Mesenchymal stem cell (in vitro differentiated cells and primary cell): ENCODE data around the gene EFCAB13.

Source experiments
- DNase-seq: peaks from one replicate; pipeline ENCODE4 v3.0.0-alpha.2; 2013
- H2AFZ ChIP-seq: one replicate; pipeline ENCODE4 v1.6.1; 2013; ENCODE audit warnings: low read depth, mild to moderate bottlenecking, control low read depth, inconsistent platforms, low read length, moderate library complexity
- H2AK5ac ChIP-seq: 2 replicates; pipeline ENCODE4 v1.6.1; 2013; ENCODE audit warnings: low read length, moderate library complexity, mild to moderate bottlenecking, inconsistent platforms; ENCODE audit not compliant: severe bottlenecking
- H2BK120ac ChIP-seq: one replicate; pipeline ENCODE4 v1.6.1; 2013; ENCODE audit warnings: low read depth, mild to moderate bottlenecking, inconsistent platforms, low read length, moderate library complexity
- H2BK12ac ChIP-seq, 2 experiments: one replicate each; pipeline ENCODE4 v1.6.1; 2013; ENCODE audit warnings: inconsistent platforms in 2 of 2, low read length in 2 of 2, mild to moderate bottlenecking in 2 of 2, moderate library complexity in 2 of 2, control low read depth in 1 of 2
- H2BK15ac ChIP-seq: one replicate; pipeline ENCODE4 v1.6.1; 2013; ENCODE audit warnings: mild to moderate bottlenecking, low read depth, inconsistent platforms; ENCODE audit not compliant: poor library complexity, severe bottlenecking
- H2BK5ac ChIP-seq: 2 replicates; pipeline ENCODE4 v1.6.1; 2013; ENCODE audit warnings: low read depth, mild to moderate bottlenecking, low read length, control low read depth, inconsistent platforms; ENCODE audit not compliant: poor library complexity, severe bottlenecking
- H3K14ac ChIP-seq, 2 experiments: one replicate each; pipeline ENCODE4 v1.6.1; 2013; ENCODE audit warnings: inconsistent platforms in 2 of 2, low read length in 2 of 2, control low read depth in 1 of 2, mild to moderate bottlenecking in 1 of 2, moderate library complexity in 1 of 2
- H3K18ac ChIP-seq, 2 experiments: one replicate each; pipeline ENCODE4 v1.6.1; 2013; ENCODE audit warnings: inconsistent platforms in 2 of 2, low read length in 2 of 2, control low read depth in 1 of 2, low read depth in 1 of 2, mild to moderate bottlenecking in 1 of 2
- H3K23ac ChIP-seq, 2 experiments: one replicate each; pipeline ENCODE4 v1.6.1; 2013; ENCODE audit warnings: inconsistent platforms in 2 of 2, low read length in 2 of 2, mild to moderate bottlenecking in 2 of 2, moderate library complexity in 2 of 2, control low read depth in 1 of 2
- H3K27ac ChIP-seq: 2 replicates; pipeline ENCODE4 v1.5.1; 2013; ENCODE audit warnings: mild to moderate bottlenecking, moderate library complexity, low read length, control low read depth, inconsistent platforms; ENCODE audit not compliant: poor library complexity, severe bottlenecking
- H3K27me3 ChIP-seq, 2 experiments: 2 replicates each; pipeline versions ENCODE4 v1.6.1 to v1.7.0; 2013; ENCODE audit warnings: low read length in 2 of 2, mild to moderate bottlenecking in 2 of 2, moderate library complexity in 2 of 2, control low read depth in 1 of 2, inconsistent platforms in 1 of 2; ENCODE audit not compliant: control insufficient read depth in 1 of 2, insufficient read depth in 1 of 2
- H3K36me3 ChIP-seq, 2 experiments: 2 replicates each; pipeline versions ENCODE4 v1.6.1 to v1.7.0; 2013; ENCODE audit warnings: low read length in 2 of 2, control low read depth in 1 of 2, inconsistent platforms in 1 of 2, low read depth in 1 of 2, mild to moderate bottlenecking in 1 of 2; ENCODE audit not compliant: insufficient read depth in 2 of 2, control insufficient read depth in 1 of 2
- H3K4ac ChIP-seq, 2 experiments: one replicate each; pipeline ENCODE4 v1.6.1; 2013; ENCODE audit warnings: inconsistent platforms in 2 of 2, low read length in 2 of 2, mild to moderate bottlenecking in 2 of 2, moderate library complexity in 2 of 2, control low read depth in 1 of 2, low read depth in 1 of 2
- H3K4me1 ChIP-seq: 2 replicates; pipeline ENCODE4 v1.6.1; 2013; ENCODE audit warnings: low read depth, low read length, control low read depth; ENCODE audit not compliant: control insufficient read depth, insufficient read depth
- H3K4me2 ChIP-seq: 2 replicates; pipeline ENCODE4 v1.6.1; 2013; ENCODE audit warnings: low read length, mild to moderate bottlenecking, inconsistent platforms; ENCODE audit not compliant: poor library complexity, severe bottlenecking
- H3K4me3 ChIP-seq, 2 experiments: 2 replicates each; pipeline versions ENCODE4 v1.5.1 to v1.7.0; 2013; ENCODE audit warnings: low read length in 2 of 2, mild to moderate bottlenecking in 2 of 2, control low read depth in 1 of 2, low read depth in 1 of 2; ENCODE audit not compliant: insufficient read depth in 1 of 2
- H3K79me1 ChIP-seq: replicated peaks from 2 replicates; pipeline ENCODE4 v1.6.1; 2013; ENCODE audit warnings: mild to moderate bottlenecking, control low read depth, low read length, inconsistent platforms; ENCODE audit not compliant: poor library complexity, severe bottlenecking
- H3K9ac ChIP-seq: 2 replicates; pipeline ENCODE4 v1.7.0; 2013; ENCODE audit warnings: mild to moderate bottlenecking, low read length, moderate library complexity
- H3K9me3 ChIP-seq: 2 replicates; pipeline ENCODE4 v1.7.0; 2013; ENCODE audit warnings: mild to moderate bottlenecking, low read length; ENCODE audit not compliant: control insufficient read depth
- H4K8ac ChIP-seq: one replicate; pipeline ENCODE4 v1.6.1; 2013; ENCODE audit warnings: inconsistent platforms, mild to moderate bottlenecking, low read length, moderate library complexity
- H4K91ac ChIP-seq: one replicate; pipeline ENCODE4 v1.6.1; 2013; ENCODE audit warnings: mild to moderate bottlenecking, low read length, inconsistent platforms
- WGBS: methylation state at CpG from one replicate; pipeline ENCODE4 v1.1.7; 2013; ENCODE audit warnings: mixed read lengths; 5-methylcytosine and 5-hydroxymethylcytosine counted together

The EFCAB13 gene

DNA sequence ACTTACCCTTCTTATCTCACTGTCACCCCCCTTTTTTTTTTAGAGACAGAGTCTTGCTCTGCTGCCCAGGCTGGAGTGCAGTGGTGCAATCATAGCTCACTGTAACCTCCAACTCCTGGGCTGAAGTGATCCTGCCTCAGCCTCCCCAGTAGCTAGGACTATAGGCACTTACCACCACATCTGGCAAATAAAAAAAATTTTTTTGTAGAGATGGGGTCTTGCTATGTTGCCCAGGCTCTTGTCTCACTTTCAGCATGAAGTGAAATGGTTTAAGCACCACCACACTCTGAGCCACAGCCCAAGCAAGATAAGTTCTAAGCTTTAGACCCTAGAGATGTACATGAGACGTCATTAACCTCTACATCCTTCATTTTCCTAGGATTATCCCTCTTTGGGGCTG is 34.5 kb upstream of the EFCAB13 start:
- Histone ChIP-seq H2AK5ac (no peak overlapping the region), H3K36me3 (peaks cover 55 to 97% of the 10 kb centered on the region in 2 experiments), H3K9ac (no peak overlapping the region), H3K27me3 (no peaks in the 10 kb centered on the region), H4K91ac (no peak overlapping the region), H3K9me3 (no peaks in the 10 kb centered on the region), H2BK120ac (no peak overlapping the region), H3K23ac (no peak overlapping the region), H3K4me1 (peaks cover 8% of the 10 kb centered on the region), H2AFZ (no peak overlapping the region), H2BK15ac (no peak overlapping the region), H2BK12ac (no peak overlapping the region), H3K4me2 (no peak overlapping the region), H3K14ac (no peak overlapping the region), H3K4me3 (no peak overlapping the region), H3K27ac (no peak overlapping the region), H3K4ac (no peak overlapping the region), H4K8ac (no peak overlapping the region), H3K18ac (no peak overlapping the region), H2BK5ac (no peak overlapping the region), H3K79me1 (peaks cover 13% of the 10 kb centered on the region)
- 67% methylated on average over 1 of the region's 1 CpG for WGBS
- no peak for DNase-seq

DNA sequence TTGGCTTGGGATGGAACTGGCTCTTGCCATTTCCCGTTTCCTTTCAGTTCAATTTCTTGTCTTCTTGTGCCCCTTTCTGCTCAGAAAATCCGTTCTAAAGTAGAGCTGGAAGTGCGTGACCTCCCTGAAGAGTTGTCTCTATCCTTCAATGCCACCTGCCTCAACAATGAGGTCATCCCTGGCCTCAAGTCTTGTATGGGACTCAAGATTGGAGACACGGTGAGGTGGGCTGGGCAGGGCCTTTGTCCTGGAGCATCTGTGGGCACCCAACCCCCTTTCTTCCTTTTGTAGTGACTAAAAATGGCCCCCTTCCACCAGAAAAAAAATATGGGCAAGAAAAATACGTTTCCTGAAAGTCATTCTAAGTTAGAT is 32.9 kb upstream of the EFCAB13 start:
- Histone ChIP-seq H3K9ac (no peak overlapping the region), H3K27me3 (no peaks in the 10 kb centered on the region), H2BK12ac (no peak overlapping the region), H2AFZ (no peak overlapping the region), H3K23ac (no peak overlapping the region), H3K36me3 (peaks cover 66 to 97% of the 10 kb centered on the region in 2 experiments), H3K14ac (no peak overlapping the region), H2AK5ac (peak overlapping the region; percentile 14), H4K8ac (no peak overlapping the region), H4K91ac (no peak overlapping the region), H3K18ac (no peak overlapping the region), H3K27ac (no peak overlapping the region), H2BK5ac (no peak overlapping the region), H3K79me1 (peaks cover 16% of the 10 kb centered on the region), H3K4me1 (peaks cover 23% of the 10 kb centered on the region), H3K4me2 (no peak overlapping the region), H3K4ac (no peak overlapping the region), H2BK120ac (no peak overlapping the region), H3K9me3 (no peaks in the 10 kb centered on the region), H3K4me3 (no peak overlapping the region), H2BK15ac (no peak overlapping the region)
- no peak for DNase-seq
- WGBS = 93% methylated on average over 5 of the region's 5 CpGs

DNA sequence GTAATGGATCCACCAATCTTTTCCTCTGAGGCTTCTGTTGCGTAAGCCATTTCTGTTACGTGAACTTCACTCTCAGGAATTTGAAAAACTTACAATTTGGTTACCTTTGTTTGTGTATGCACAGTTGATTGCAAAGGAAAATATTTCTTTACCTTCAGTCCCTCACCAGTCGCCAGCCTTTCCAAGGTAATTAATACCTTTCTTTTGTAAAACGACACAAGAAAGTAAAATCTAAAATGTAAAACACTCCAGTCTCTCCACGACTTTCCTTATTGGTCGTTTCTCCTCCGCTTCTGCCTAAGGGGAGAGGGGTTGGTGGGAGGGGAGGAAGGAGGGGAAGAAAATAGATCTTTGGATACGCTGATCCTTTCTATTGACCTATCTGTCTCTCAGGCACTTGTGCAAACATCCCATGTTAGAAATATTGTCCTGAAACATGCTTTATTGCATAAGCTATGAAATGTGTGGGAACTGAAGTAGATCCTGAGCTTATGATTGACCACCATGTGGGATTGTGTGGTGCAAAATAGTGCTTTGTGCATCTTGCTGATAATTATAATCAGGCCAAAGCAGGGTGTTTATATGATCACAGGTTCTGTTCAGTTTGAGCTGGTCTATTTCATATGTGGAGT is 32.4 kb upstream of the EFCAB13 start:
- Histone ChIP-seq H3K18ac (no peak overlapping the region), H3K14ac (no peak overlapping the region), H2BK120ac (no peak overlapping the region), H2AFZ (no peak overlapping the region), H4K8ac (no peak overlapping the region), H3K23ac (no peak overlapping the region), H3K9ac (no peak overlapping the region), H3K4me3 (no peak overlapping the region), H2AK5ac (no peak overlapping the region), H4K91ac (no peak overlapping the region), H2BK15ac (no peak overlapping the region), H2BK5ac (no peak overlapping the region), H3K79me1 (peaks cover 17% of the 10 kb centered on the region), H3K36me3 (peaks cover 67 to 97% of the 10 kb centered on the region in 2 experiments), H3K4ac (no peak overlapping the region), H3K4me2 (no peak overlapping the region), H2BK12ac (no peak overlapping the region), H3K4me1 (peaks cover 21% of the 10 kb centered on the region), H3K9me3 (no peaks in the 10 kb centered on the region), H3K27me3 (no peaks in the 10 kb centered on the region), H3K27ac (no peak overlapping the region)
- WGBS = 100% methylated on average over 2 of the region's 8 CpGs
- no peak for DNase-seq

DNA sequence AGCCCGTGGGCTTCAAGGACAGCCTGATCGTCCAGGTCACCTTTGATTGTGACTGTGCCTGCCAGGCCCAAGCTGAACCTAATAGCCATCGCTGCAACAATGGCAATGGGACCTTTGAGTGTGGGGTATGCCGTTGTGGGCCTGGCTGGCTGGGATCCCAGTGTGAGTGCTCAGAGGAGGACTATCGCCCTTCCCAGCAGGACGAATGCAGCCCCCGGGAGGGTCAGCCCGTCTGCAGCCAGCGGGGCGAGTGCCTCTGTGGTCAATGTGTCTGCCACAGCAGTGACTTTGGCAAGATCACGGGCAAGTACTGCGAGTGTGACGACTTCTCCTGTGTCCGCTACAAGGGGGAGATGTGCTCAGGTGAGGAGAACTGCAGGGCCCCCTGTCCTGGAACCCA is 31.5 kb upstream of the EFCAB13 start:
- Histone ChIP-seq H2BK5ac (no peak overlapping the region), H2BK15ac (no peak overlapping the region), H2BK12ac (no peak overlapping the region), H3K23ac (no peak overlapping the region), H3K4me2 (no peak overlapping the region), H3K4ac (peak overlapping the region in 1 of 2 experiments; percentile 57), H3K14ac (no peak overlapping the region), H2BK120ac (no peak overlapping the region), H4K8ac (no peak overlapping the region), H3K27me3 (no peaks in the 10 kb centered on the region), H3K79me1 (peaks cover 15% of the 10 kb centered on the region), H3K9me3 (no peaks in the 10 kb centered on the region), H2AFZ (no peak overlapping the region), H3K4me3 (peak overlapping the region in 1 of 2 experiments; percentile 2), H4K91ac (no peak overlapping the region), H3K36me3 (peaks cover 63 to 97% of the 10 kb centered on the region in 2 experiments), H2AK5ac (peak overlapping the region; percentile 50), H3K18ac (no peak overlapping the region), H3K4me1 (peaks cover 21% of the 10 kb centered on the region), H3K9ac (no peak overlapping the region), H3K27ac (no peak overlapping the region)
- WGBS = 97% methylated on average over 13 of the region's 14 CpGs
- no peak for DNase-seq
